Left kidney (tissue), 2 donors: ENCODE data around the gene GALNTL6. TPM values are rescaled to one million over a fixed set of nuclear protein-coding genes. Genes with fewer than 3 reads are reported as not detected.

Experiments
- DNase-seq: peaks from one replicate; pipeline ENCODE4 v3.0.0-alpha.2; 2013
- polyA plus RNA-seq: library from polyadenylated mRNA; unstranded; fragments of 120-200 nt; gene quantifications from one replicate; pipeline ENCODE4 v1.2.1, GENCODE V29; 2013; ENCODE audit not compliant: insufficient read length

Gene GALNTL6
- polyA plus RNA-seq, 1 donor = 0.78 TPM

GRCh38 chr4:172815499-172816164 is 1002.4 kb downstream of the GALNTL6 start:
- no peak for DNase-seq

GRCh38 chr4:172818901-172819300 is 1005.7 kb downstream of the GALNTL6 start:
- DNase-seq = no peak

GRCh38 chr4:172819353-172819752 is 1006.1 kb downstream of the GALNTL6 start:
- no peak for DNase-seq

- no peak for DNase-seq
These were observed 1009.1 kb downstream of the GALNTL6 start for GRCh38 chr4:172822331-172822730.

GRCh38 chr4:172826346-172826745 is 1013.1 kb downstream of the GALNTL6 start:
- no peak for DNase-seq

GRCh38 chr4:172826861-172827260 is 1013.7 kb downstream of the GALNTL6 start:
- no peak for DNase-seq

- peak; percentile 18 for DNase-seq
These were observed 1017.1 kb downstream of the GALNTL6 start for GRCh38 chr4:172830295-172830764.

GRCh38 chr4:172836661-172837060 is 1023.5 kb downstream of the GALNTL6 start:
- no peak for DNase-seq

GRCh38 chr4:172838111-172838510 is 1024.9 kb downstream of the GALNTL6 start:
- DNase-seq = no peak

- no peak for DNase-seq
These were observed 1025.7 kb downstream of the GALNTL6 start for GRCh38 chr4:172838943-172839342.

GRCh38 chr4:172842779-172843178 is 1029.6 kb downstream of the GALNTL6 start:
- no peak for DNase-seq

GRCh38 chr4:172843192-172843591 is 1030.0 kb downstream of the GALNTL6 start:
- DNase-seq = no peak

GRCh38 chr4:172844556-172844955 is 1031.4 kb downstream of the GALNTL6 start:
- DNase-seq = no peak

- DNase-seq = no peak
These were observed 1032.1 kb downstream of the GALNTL6 start for GRCh38 chr4:172845281-172845680.

- no peak for DNase-seq
These were observed 1037.6 kb downstream of the GALNTL6 start for GRCh38 chr4:172850838-172851237.

GRCh38 chr4:172851534-172851933 is 1038.3 kb downstream of the GALNTL6 start:
- no peak for DNase-seq

GRCh38 chr4:172857026-172857425 is 1043.8 kb downstream of the GALNTL6 start:
- DNase-seq = no peak

- DNase-seq = no peak
These were observed 1045.6 kb downstream of the GALNTL6 start for GRCh38 chr4:172858731-172859230.

GRCh38 chr4:172865103-172865502 is 1051.9 kb downstream of the GALNTL6 start:
- DNase-seq = no peak

- DNase-seq = no peak
These were observed 1052.4 kb downstream of the GALNTL6 start for GRCh38 chr4:172865531-172866127.

- no peak for DNase-seq
These were observed 1053.2 kb downstream of the GALNTL6 start for GRCh38 chr4:172866421-172866820.

- no peak for DNase-seq
These were observed 1054.6 kb downstream of the GALNTL6 start for GRCh38 chr4:172867835-172868234.

- no peak for DNase-seq
These were observed 1055.1 kb downstream of the GALNTL6 start for GRCh38 chr4:172868271-172868670.
